H1 (cell line): ENCODE results near the gene SIPA1L3. TPM values are rescaled to one million over a fixed set of nuclear protein-coding genes. Genes with fewer than 3 reads are reported as not detected.

Source experiments
- CTCF ChIA-PET: fragments of 300-600 bp; sonication (Branson Sonifier 250); formaldehyde crosslinking; loops from one replicate; lab custom pipeline; 2021; ENCODE audit not compliant: partially characterized antibody; lab: Charles Lee
- POLR2A ChIA-PET: fragments of 300-600 bp; sonication (Branson Sonifier 250); formaldehyde crosslinking; loops from one replicate; lab custom pipeline; 2021; ENCODE audit warnings: inconsistent platforms; ENCODE audit not compliant: partially characterized antibody; lab: Charles Lee
- DNase-seq, 2 experiments: peaks; one replicate each; pipeline versions ENCODE4 v3.0.0 to v3.0.0-alpha.2; 2010 to 2022; ENCODE audit warnings: low spot score in 2 of 2, low read depth in 1 of 2, mixed read lengths in 1 of 2
- FAIRE-seq: peaks from 2 replicates; lab custom pipeline; 2011; peaks lifted over from hg19 to GRCh38; lab: Jason Lieb, UNC
- H2AFZ ChIP-seq: 2 replicates; pipeline ENCODE4 v1.8.1; 2012; ENCODE audit warnings: low read length, inconsistent platforms
- H2AK5ac ChIP-seq: 2 replicates; pipeline ENCODE4 v1.6.1; 2013; ENCODE audit warnings: low read depth, low read length
- H2BK120ac ChIP-seq: replicated peaks from 2 replicates; pipeline ENCODE3; 2013; ENCODE audit warnings: low read depth, low read length, inconsistent platforms
- H2BK12ac ChIP-seq: 2 replicates; pipeline ENCODE4 v1.6.1; 2013; ENCODE audit warnings: low read depth, low read length
- H2BK15ac ChIP-seq: 2 replicates; pipeline ENCODE4 v1.6.1; 2013; ENCODE audit warnings: low read length
- H2BK20ac ChIP-seq: 2 replicates; pipeline ENCODE4 v1.6.1; 2013; ENCODE audit warnings: low read length
- H2BK5ac ChIP-seq: 2 replicates; pipeline ENCODE4 v1.6.1; 2013; ENCODE audit warnings: low read depth, low read length
- H3K14ac ChIP-seq: 2 replicates; pipeline ENCODE4 v1.6.1; 2013; ENCODE audit warnings: inconsistent platforms; ENCODE audit not compliant: insufficient read length
- H3K18ac ChIP-seq: 2 replicates; pipeline ENCODE4 v1.6.1; 2013; ENCODE audit warnings: low read length; ENCODE audit errors: extremely low read depth
- H3K23ac ChIP-seq: 2 replicates; pipeline ENCODE4 v1.6.1; 2013; ENCODE audit warnings: inconsistent platforms; ENCODE audit not compliant: insufficient read length
- H3K23me2 ChIP-seq: 2 replicates; pipeline ENCODE4 v1.6.1; 2013; ENCODE audit warnings: low read depth, low read length
- H3K27ac ChIP-seq: 2 replicates; pipeline ENCODE4 v1.6.1; 2011; ENCODE audit warnings: low read depth, low read length, inconsistent platforms
- H3K27me3 ChIP-seq, 4 experiments: replicated peaks in 1 of 4; 1 replicate in 1 of 4; 2 replicates in 3 of 4; pipeline versions ENCODE4 v1.6.1 to v1.8.1; 2011 to 2013; ENCODE audit warnings: low read length in 3 of 4, mild to moderate bottlenecking in 3 of 4, inconsistent platforms in 2 of 4, mixed read lengths in 2 of 4, moderate library complexity in 1 of 4; ENCODE audit not compliant: control insufficient read depth in 3 of 4, insufficient read depth in 3 of 4; ENCODE audit errors: extremely low read depth in 1 of 4
- H3K36me3 ChIP-seq, 4 experiments: 2 replicates each; pipeline versions ENCODE4 v1.6.1 to v1.8.1; 2011 to 2013; ENCODE audit warnings: mild to moderate bottlenecking in 4 of 4, low read length in 3 of 4, moderate library complexity in 2 of 4, control low read depth in 1 of 4, inconsistent platforms in 1 of 4; ENCODE audit not compliant: insufficient read depth in 4 of 4, control insufficient read depth in 2 of 4
- H3K4ac ChIP-seq: replicated peaks from 2 replicates; pipeline ENCODE3; 2013; ENCODE audit warnings: low read length, low read depth, mixed read lengths, inconsistent platforms; ENCODE audit not compliant: insufficient read length
- H3K4me1 ChIP-seq, 4 experiments: replicated peaks in 1 of 4; 1 replicate in 1 of 4; 2 replicates in 3 of 4; pipeline versions ENCODE4 v1.6.1 to v1.8.1; 2011 to 2013; ENCODE audit warnings: low read length in 3 of 4, inconsistent platforms in 2 of 4, mixed read lengths in 1 of 4; ENCODE audit not compliant: insufficient read depth in 4 of 4, control insufficient read depth in 3 of 4
- H3K4me2 ChIP-seq, 2 experiments: 2 replicates each; pipeline versions ENCODE4 v1.6.1 to v1.8.1; 2011 to 2013; ENCODE audit warnings: low read depth in 2 of 2, low read length in 2 of 2, control low read depth in 1 of 2, inconsistent platforms in 1 of 2, mild to moderate bottlenecking in 1 of 2; ENCODE audit not compliant: insufficient read depth in 1 of 2
- H3K4me3 ChIP-seq, 4 experiments: fragments of 200-600, 300-600 bp in 1 of 4; sonication (generic), shearing (Covaris generic), sonication (Bioruptor Twin) in 1 of 4; 2 replicates each; pipeline versions ENCODE4 v1.5.1 to v1.8.1; 2011 to 2016; ENCODE audit warnings: low read length in 4 of 4, low read depth in 3 of 4, control low read depth in 2 of 4, inconsistent platforms in 2 of 4, mild to moderate bottlenecking in 2 of 4, mixed read lengths in 1 of 4, moderate library complexity in 1 of 4; ENCODE audit not compliant: insufficient read depth in 2 of 4; ENCODE audit errors: extremely low read depth in 1 of 4
- H3K56ac ChIP-seq: replicated peaks from 2 replicates; pipeline ENCODE3; 2013; ENCODE audit warnings: low read depth, mild to moderate bottlenecking, mixed read lengths, low read length, inconsistent platforms; ENCODE audit not compliant: insufficient read length
- H3K79me1 ChIP-seq: 2 replicates; pipeline ENCODE4 v1.6.1; 2013; ENCODE audit warnings: low read depth, low read length, control low read depth
- H3K79me2 ChIP-seq, 2 experiments: 2 replicates each; pipeline versions ENCODE4 v1.6.1 to v1.8.1; 2012 to 2013; ENCODE audit warnings: low read length in 2 of 2, mild to moderate bottlenecking in 2 of 2, inconsistent platforms in 1 of 2; ENCODE audit not compliant: insufficient read depth in 2 of 2, control insufficient read depth in 1 of 2
- H3K9ac ChIP-seq, 4 experiments: replicated peaks in 1 of 4; 1 replicate in 1 of 4; 2 replicates in 3 of 4; pipeline versions ENCODE4 v1.6.1 to v1.8.1; 2011 to 2013; ENCODE audit warnings: low read depth in 3 of 4, low read length in 3 of 4, control low read depth in 2 of 4, mild to moderate bottlenecking in 2 of 4, moderate library complexity in 2 of 4, inconsistent platforms in 1 of 4; ENCODE audit errors: extremely low read depth in 1 of 4
- H3K9me3 ChIP-seq, 2 experiments: 2 replicates each; pipeline versions ENCODE4 v1.6.1 to v1.8.1; 2012 to 2013; ENCODE audit warnings: mild to moderate bottlenecking in 2 of 2, moderate library complexity in 2 of 2, control low read depth in 1 of 2, inconsistent platforms in 1 of 2, low read depth in 1 of 2, low read length in 1 of 2, mixed read lengths in 1 of 2; ENCODE audit not compliant: insufficient read depth in 2 of 2
- H4K20me1 ChIP-seq, 2 experiments: replicated peaks in 1 of 2; 2 replicates each; pipeline versions ENCODE3 to v1.8.1; 2011 to 2013; ENCODE audit warnings: inconsistent platforms in 2 of 2, low read length in 2 of 2, mild to moderate bottlenecking in 1 of 2; ENCODE audit not compliant: insufficient read depth in 2 of 2, control insufficient read depth in 1 of 2
- H4K5ac ChIP-seq: 2 replicates; pipeline ENCODE4 v1.6.1; 2013; ENCODE audit warnings: low read length, low read depth, mixed read lengths, inconsistent platforms; ENCODE audit not compliant: insufficient read length
- H4K8ac ChIP-seq: 2 replicates; pipeline ENCODE4 v1.8.0; 2013; ENCODE audit warnings: mild to moderate bottlenecking, moderate library complexity, low read length, inconsistent platforms; ENCODE audit not compliant: insufficient read depth; ENCODE audit errors: extremely low read depth
- H4K91ac ChIP-seq: replicated peaks from 2 replicates; pipeline ENCODE3; 2013; ENCODE audit warnings: low read length, mixed read lengths, inconsistent platforms; ENCODE audit not compliant: insufficient read length
- BCL11A ChIP-seq, 2 experiments: IDR thresholded peaks; one replicate each; pipeline ENCODE4 v1.6.1; 2011; ENCODE audit warnings: low read depth in 2 of 2, low read length in 2 of 2, mild to moderate bottlenecking in 2 of 2
- CREB1 ChIP-seq: IDR thresholded peaks from 2 replicates; pipeline ENCODE4 v1.6.1; 2012; ENCODE audit warnings: inconsistent platforms
- E2F6 ChIP-seq: IDR thresholded peaks from 2 replicates; pipeline ENCODE4 v1.6.1; 2012; ENCODE audit warnings: inconsistent platforms
- GABPA ChIP-seq: IDR thresholded peaks from 2 replicates; pipeline ENCODE4 v1.6.1; 2011; ENCODE audit warnings: mild to moderate bottlenecking, low read length, moderate library complexity, borderline replicate concordance; ENCODE audit not compliant: insufficient read depth
- JUND ChIP-seq: IDR thresholded peaks from 2 replicates; pipeline ENCODE4 v1.6.1; 2011; ENCODE audit warnings: mild to moderate bottlenecking, improper control_type of control experiment, low read length
- MAX ChIP-seq: IDR thresholded peaks from 2 replicates; pipeline ENCODE4 v1.6.1; 2012; ENCODE audit warnings: inconsistent platforms
- NANOG ChIP-seq: IDR thresholded peaks from 2 replicates; pipeline ENCODE4 v1.6.1; 2011; ENCODE audit warnings: low read length, low read depth, mild to moderate bottlenecking, inconsistent platforms; ENCODE audit not compliant: insufficient read depth, poor library complexity, severe bottlenecking
- PHF8 ChIP-seq: fragments of 200-600 bp; sonication (generic); conservative IDR thresholded peaks from 2 replicates; pipeline ENCODE4 v1.7.1; 2012; ENCODE audit warnings: low read depth, mild to moderate bottlenecking, inconsistent platforms, low read length, moderate library complexity
- SP4 ChIP-seq: IDR thresholded peaks from 2 replicates; pipeline ENCODE4 v1.6.1; 2012; ENCODE audit warnings: low read length, inconsistent platforms
- USF2 ChIP-seq: IDR thresholded peaks from 2 replicates; pipeline ENCODE4 v1.6.1; 2011; ENCODE audit warnings: low read length, improper control_type of control experiment
- YY1 ChIP-seq: IDR thresholded peaks from 2 replicates; pipeline ENCODE4 v1.6.1; 2011; ENCODE audit warnings: low read depth, mild to moderate bottlenecking, low read length
- WGBS, 2 experiments: shearing (Covaris generic) in 1 of 2; methylation state at CpG; one replicate each; pipeline versions ENCODE4 v1.1.6 to v1.1.7; 2013 to 2015; ENCODE audit warnings: low lambda C conversion rate in 2 of 2, mixed read lengths in 2 of 2, inconsistent platforms in 1 of 2, low coverage in 1 of 2, missing lambda C conversion rate in 1 of 2; ENCODE audit not compliant: insufficient replicate concordance in 2 of 2, insufficient coverage in 1 of 2, insufficient read length in 1 of 2; ENCODE audit errors: extremely low coverage in 1 of 2, missing lambda C conversion rate in 1 of 2; 5-methylcytosine and 5-hydroxymethylcytosine counted together
- polyA plus RNA-seq, 7 experiments: library from polyadenylated mRNA; depleted of rRNA in 3 of 7; stranded (reverse) in 5 of 7; unstranded in 2 of 7; fragments of >200 nt in 5 of 7; fragments of 200-250 nt in 2 of 7; gene quantifications; 1 replicate in 5 of 7; 2 replicates in 1 of 7; 4 replicates in 1 of 7; pipeline versions ENCODE4 v1.2.1 to v1.2.3, GENCODE V29; 2011 to 2013; ENCODE audit warnings: missing spikeins in 2 of 7, mixed read lengths in 2 of 7
- total RNA-seq: library from RNA; stranded (reverse); fragmentation: NEBNext Ultra II Directional; extraction: Animal tissue kit (Norgen Biotek cat#: 25700); gene quantifications from 2 replicates; pipeline ENCODE4 v1.2.1, GENCODE V29; 2021

Gene SIPA1L3
- total and polyA plus RNA-seq, 2 of the 8 experiments (the other 6 are each of a cell fraction or from before 2014, with no cell fraction given), result 15.0 to 54.9 TPM

GRCh38 chr19:37995346-37995745 lies 88.3 kb downstream of the SIPA1L3 start:
- no peak overlapping the region for H3K14ac ChIP-seq
- no peaks in the 10 kb centered on the region for H3K9me3 ChIP-seq
- H2BK5ac ChIP-seq, result peak overlapping the region; percentile 18
- no peak overlapping the region for H3K27ac ChIP-seq
- FAIRE-seq (no peak), DNase-seq (no peak)
- ChIA-PET POLR2A (interaction anchor here (0.6 to 3.9 kb wide), 4 partner anchors 9 to 34 kb away, joined by 3 to 25 read pairs (median 4); no protein-coding TSS in a partner anchor), CTCF (interaction anchor here (0.6 to 17.8 kb wide), 7 partner anchors 8 to 93 kb away, joined by 3 to 259 read pairs (median 4); partner anchors contain the start of genes SIPA1L3 and WDR87)
- no peak overlapping the region for H2BK20ac ChIP-seq
- no peak overlapping the region; a peak in 1 of 7 replicates for H3K9ac ChIP-seq
- H3K4me2 ChIP-seq, result no peak overlapping the region
- no peak overlapping the region; the same call in 1 of the 2 replicates for H2AK5ac ChIP-seq
- H3K79me1 ChIP-seq, result no peaks in the 10 kb centered on the region; the same call in 1 of the 2 replicates
- H3K23me2 ChIP-seq, result no peaks in the 10 kb centered on the region; the same call in 1 of the 2 replicates
- H3K23ac ChIP-seq, result no peak overlapping the region
- peak overlapping the region; percentile 69; the same call in 1 of the 2 replicates for H2BK12ac ChIP-seq
- no peaks in the 10 kb centered on the region for H3K36me3 ChIP-seq
- H4K8ac ChIP-seq, result no peak overlapping the region
- peaks cover 3 to 17% (median 11%) of the 10 kb centered on the region in 4 experiments for H3K4me1 ChIP-seq
- H3K56ac ChIP-seq, result no peak overlapping the region
- no peak overlapping the region for H3K4me3 ChIP-seq
- peak overlapping the region; percentile 48; the same call in 1 of the 2 replicates for H3K18ac ChIP-seq
- no peak overlapping the region for H3K4ac ChIP-seq
- 81% methylated on average over 7 of the region's 7 CpGs; no CpG with 5 or more reads in 1 of the 2 experiments for WGBS, 2 experiments
- H4K5ac ChIP-seq, result no peak overlapping the region
- 0 out of 2 replicates have a peak overlapping the region, but pooled peaks have one; percentile 76 for H2BK15ac ChIP-seq
- H4K20me1 ChIP-seq, result peaks cover 0 to 2% of the 10 kb centered on the region in 2 experiments
- H3K79me2 ChIP-seq, result peaks cover 0 to 44% of the 10 kb centered on the region in 2 experiments; a peak in 2 of 4 replicates
- H4K91ac ChIP-seq, result no peak overlapping the region
- no peak overlapping the region for H2BK120ac ChIP-seq
- H2AFZ ChIP-seq, result no peak overlapping the region
- no peaks in the 10 kb centered on the region for H3K27me3 ChIP-seq
- TF ChIP-seq JUND (no peak), CREB1 (no peak), PHF8 (no peak), GABPA (no peak), SP4 (no peak), BCL11A (IDR thresholded peaks at IDR 0.05; ENCODE audit: low read depth in 2 of 2, low read length in 2 of 2) (no peak), E2F6 (no peak), YY1 (no peak), USF2 (no peak), MAX (no peak), NANOG (no peak)
